ENCODE results near the gene TUBB2A. TPM values are rescaled to one million over a fixed set of nuclear protein-coding genes. Genes with fewer than 3 reads are reported as not detected.

Gene TUBB2A
- total and polyA plus RNA-seq, 2 of the 13 experiments (the other 11 are each of a cell fraction or from before 2014, with no cell fraction given): 35.3 to 106 TPM

GRCh38 chr6:3119040-3119723 lies 38.2 kb downstream of the TUBB2A start (continued):
- TF ChIP-seq ARID4A (CRISPR knock-in tag; IDR thresholded peaks at IDR 0.05; ENCODE audit: borderline replicate concordance) (no peak), PAF1 (CRISPR knock-in tag; IDR thresholded peaks at IDR 0.05) (no peak), ZNF878 (CRISPR knock-in tag; IDR thresholded peaks at IDR 0.05) (no peak), NR3C1 (CRISPR knock-in tag; IDR thresholded peaks at IDR 0.05) (no peak)
- TF ChIP-seq, protein P1, sequence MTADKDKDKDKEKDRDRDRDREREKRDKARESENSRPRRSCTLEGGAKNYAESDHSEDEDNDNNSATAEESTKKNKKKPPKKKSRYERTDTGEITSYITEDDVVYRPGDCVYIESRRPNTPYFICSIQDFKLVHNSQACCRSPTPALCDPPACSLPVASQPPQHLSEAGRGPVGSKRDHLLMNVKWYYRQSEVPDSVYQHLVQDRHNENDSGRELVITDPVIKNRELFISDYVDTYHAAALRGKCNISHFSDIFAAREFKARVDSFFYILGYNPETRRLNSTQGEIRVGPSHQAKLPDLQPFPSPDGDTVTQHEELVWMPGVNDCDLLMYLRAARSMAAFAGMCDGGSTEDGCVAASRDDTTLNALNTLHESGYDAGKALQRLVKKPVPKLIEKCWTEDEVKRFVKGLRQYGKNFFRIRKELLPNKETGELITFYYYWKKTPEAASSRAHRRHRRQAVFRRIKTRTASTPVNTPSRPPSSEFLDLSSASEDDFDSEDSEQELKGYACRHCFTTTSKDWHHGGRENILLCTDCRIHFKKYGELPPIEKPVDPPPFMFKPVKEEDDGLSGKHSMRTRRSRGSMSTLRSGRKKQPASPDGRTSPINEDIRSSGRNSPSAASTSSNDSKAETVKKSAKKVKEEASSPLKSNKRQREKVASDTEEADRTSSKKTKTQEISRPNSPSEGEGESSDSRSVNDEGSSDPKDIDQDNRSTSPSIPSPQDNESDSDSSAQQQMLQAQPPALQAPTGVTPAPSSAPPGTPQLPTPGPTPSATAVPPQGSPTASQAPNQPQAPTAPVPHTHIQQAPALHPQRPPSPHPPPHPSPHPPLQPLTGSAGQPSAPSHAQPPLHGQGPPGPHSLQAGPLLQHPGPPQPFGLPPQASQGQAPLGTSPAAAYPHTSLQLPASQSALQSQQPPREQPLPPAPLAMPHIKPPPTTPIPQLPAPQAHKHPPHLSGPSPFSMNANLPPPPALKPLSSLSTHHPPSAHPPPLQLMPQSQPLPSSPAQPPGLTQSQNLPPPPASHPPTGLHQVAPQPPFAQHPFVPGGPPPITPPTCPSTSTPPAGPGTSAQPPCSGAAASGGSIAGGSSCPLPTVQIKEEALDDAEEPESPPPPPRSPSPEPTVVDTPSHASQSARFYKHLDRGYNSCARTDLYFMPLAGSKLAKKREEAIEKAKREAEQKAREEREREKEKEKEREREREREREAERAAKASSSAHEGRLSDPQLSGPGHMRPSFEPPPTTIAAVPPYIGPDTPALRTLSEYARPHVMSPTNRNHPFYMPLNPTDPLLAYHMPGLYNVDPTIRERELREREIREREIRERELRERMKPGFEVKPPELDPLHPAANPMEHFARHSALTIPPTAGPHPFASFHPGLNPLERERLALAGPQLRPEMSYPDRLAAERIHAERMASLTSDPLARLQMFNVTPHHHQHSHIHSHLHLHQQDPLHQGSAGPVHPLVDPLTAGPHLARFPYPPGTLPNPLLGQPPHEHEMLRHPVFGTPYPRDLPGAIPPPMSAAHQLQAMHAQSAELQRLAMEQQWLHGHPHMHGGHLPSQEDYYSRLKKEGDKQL (CRISPR knock-in tag; IDR thresholded peaks at IDR 0.05; ENCODE audit: low read depth): no peak

Data from HepG2 (cell line).